ENCODE results near the gene CPVL.

DNA sequence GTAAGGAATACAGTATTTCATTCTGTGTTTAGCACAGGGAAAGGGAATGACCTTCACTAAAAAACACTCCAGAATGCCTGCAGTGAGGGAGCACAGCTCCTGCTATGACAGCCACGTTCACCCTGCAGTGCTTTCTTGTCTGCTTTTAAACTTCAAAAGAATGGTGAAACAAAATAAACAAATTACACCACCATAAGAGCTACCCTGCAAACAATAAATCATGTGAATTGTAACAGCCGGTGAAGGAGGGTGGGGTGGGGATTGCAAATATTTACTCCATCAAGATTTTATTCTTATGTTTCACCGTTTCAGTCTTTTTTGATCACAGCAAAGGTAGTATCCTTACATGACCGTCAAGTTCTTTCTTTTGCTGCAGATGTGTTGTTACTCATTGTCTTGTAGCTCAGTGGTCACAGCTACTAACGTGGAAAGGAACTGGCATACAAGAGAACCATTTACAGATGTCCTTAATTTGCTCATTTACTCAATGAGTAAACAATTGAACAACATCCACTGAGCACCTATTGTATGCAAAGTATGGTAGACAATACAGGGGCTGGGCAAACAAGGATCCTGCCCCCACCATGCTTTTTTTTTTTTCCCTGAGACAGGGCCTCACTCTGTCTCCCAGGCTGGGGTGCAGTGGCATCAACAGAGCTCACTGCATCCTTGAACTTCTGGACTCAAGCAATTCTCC is 44.2 kb upstream of the CPVL start:
- TF ChIP-seq, protein P1, sequence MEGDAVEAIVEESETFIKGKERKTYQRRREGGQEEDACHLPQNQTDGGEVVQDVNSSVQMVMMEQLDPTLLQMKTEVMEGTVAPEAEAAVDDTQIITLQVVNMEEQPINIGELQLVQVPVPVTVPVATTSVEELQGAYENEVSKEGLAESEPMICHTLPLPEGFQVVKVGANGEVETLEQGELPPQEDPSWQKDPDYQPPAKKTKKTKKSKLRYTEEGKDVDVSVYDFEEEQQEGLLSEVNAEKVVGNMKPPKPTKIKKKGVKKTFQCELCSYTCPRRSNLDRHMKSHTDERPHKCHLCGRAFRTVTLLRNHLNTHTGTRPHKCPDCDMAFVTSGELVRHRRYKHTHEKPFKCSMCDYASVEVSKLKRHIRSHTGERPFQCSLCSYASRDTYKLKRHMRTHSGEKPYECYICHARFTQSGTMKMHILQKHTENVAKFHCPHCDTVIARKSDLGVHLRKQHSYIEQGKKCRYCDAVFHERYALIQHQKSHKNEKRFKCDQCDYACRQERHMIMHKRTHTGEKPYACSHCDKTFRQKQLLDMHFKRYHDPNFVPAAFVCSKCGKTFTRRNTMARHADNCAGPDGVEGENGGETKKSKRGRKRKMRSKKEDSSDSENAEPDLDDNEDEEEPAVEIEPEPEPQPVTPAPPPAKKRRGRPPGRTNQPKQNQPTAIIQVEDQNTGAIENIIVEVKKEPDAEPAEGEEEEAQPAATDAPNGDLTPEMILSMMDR (IDR thresholded peaks at IDR 0.05), result no peak
- TF ChIP-seq POLR2A (IDR thresholded peaks at IDR 0.05), result peak in 2 of 3 donors; percentile 76 to 82

Data from body of pancreas (tissue), 4 donors.